Hepatocyte (in vitro differentiated cells): ENCODE measurements around the gene F13A1. TPM values are rescaled to one million over a fixed set of nuclear protein-coding genes. Genes with fewer than 3 reads are reported as not detected.

Experiments used
- DNase-seq: peaks from one replicate; pipeline ENCODE4 v3.0.0-alpha.2; 2016; ENCODE audit warnings: low spot score
- H2AFZ ChIP-seq: fragments of 200-600 bp; sonication (generic); 2 replicates; pipeline ENCODE4 v1.6.0; 2016; ENCODE audit warnings: antibody characterized with exemption, mild to moderate bottlenecking
- H3K27ac ChIP-seq: fragments of 200-600 bp; sonication (generic); 2 replicates; pipeline ENCODE4 v1.5.1; 2016; ENCODE audit warnings: mild to moderate bottlenecking
- H3K27me3 ChIP-seq: fragments of 200-600 bp; sonication (generic); 2 replicates; pipeline ENCODE4 v1.6.1; 2016
- H3K36me3 ChIP-seq: fragments of 200-600 bp; sonication (generic); replicated peaks from 2 replicates; pipeline ENCODE4 v1.5.1; 2016; ENCODE audit warnings: low read depth; ENCODE audit not compliant: insufficient read depth
- H3K4me1 ChIP-seq: fragments of 200-600 bp; sonication (generic); 2 replicates; pipeline ENCODE4 v1.5.1; 2016; ENCODE audit warnings: mild to moderate bottlenecking, moderate library complexity; ENCODE audit not compliant: insufficient read depth
- H3K4me2 ChIP-seq: fragments of 200-600 bp; sonication (generic); 2 replicates; pipeline ENCODE4 v1.6.0; 2016
- H3K4me3 ChIP-seq: fragments of 200-600 bp; sonication (generic); 2 replicates; pipeline ENCODE4 v1.5.1; 2016; ENCODE audit warnings: mild to moderate bottlenecking
- H3K79me2 ChIP-seq: fragments of 200-600 bp; sonication (generic); 2 replicates; pipeline ENCODE4 v1.6.0; 2017; ENCODE audit warnings: mild to moderate bottlenecking
- H3K9me2 ChIP-seq: fragments of 200-600 bp; sonication (generic); replicated peaks from 2 replicates; pipeline ENCODE4 v1.6.0; 2017; ENCODE audit warnings: mild to moderate bottlenecking; ENCODE audit not compliant: insufficient read depth
- H3K9me3 ChIP-seq: fragments of 200-600 bp; sonication (generic); 2 replicates; pipeline ENCODE4 v1.5.1; 2016; ENCODE audit warnings: low read depth, mild to moderate bottlenecking
- H4K20me1 ChIP-seq: fragments of 200-600 bp; sonication (generic); 2 replicates; pipeline ENCODE4 v1.6.0; 2016; ENCODE audit warnings: mild to moderate bottlenecking; ENCODE audit not compliant: insufficient read depth, poor library complexity, severe bottlenecking
- EZH2 ChIP-seq: fragments of 200-600 bp; sonication (generic); IDR thresholded peaks from 2 replicates; pipeline ENCODE4 v1.6.1; 2016; ENCODE audit warnings: antibody characterized with exemption, mild to moderate bottlenecking, borderline replicate concordance
- EZH2phosphoT487 ChIP-seq: fragments of 200-600 bp; sonication (generic); IDR thresholded peaks from one replicate; pipeline ENCODE4 v1.6.1; 2018; ENCODE audit warnings: antibody characterized with exemption, mild to moderate bottlenecking, low read depth, moderate library complexity; ENCODE audit not compliant: unreplicated experiment, severe bottlenecking
- WGBS: methylation state at CpG from one replicate; pipeline ENCODE4 v1.1.6; 2016; ENCODE audit warnings: low lambda C conversion rate; ENCODE audit errors: missing lambda C conversion rate; 5-methylcytosine and 5-hydroxymethylcytosine counted together
- polyA plus RNA-seq: library from polyadenylated mRNA; unstranded; fragments of >200 nt; fragmentation: Nextera tagmentation; extraction: Ambion mirVana; gene quantifications from 2 replicates; pipeline ENCODE4 v1.2.1, GENCODE V29; 2016
- total RNA-seq: library from RNA; depleted of rRNA; stranded (reverse); fragments of >200 nt; gene quantifications from 2 replicates; pipeline ENCODE4 v1.2.3, GENCODE V29; 2014
- TF ChIP-seq, protein P1 (sequence below): fragments of 200-600 bp; sonication (generic); IDR thresholded peaks from 2 replicates; pipeline ENCODE4 v1.5.1; 2016; ENCODE audit warnings: antibody characterized with exemption, mild to moderate bottlenecking; ENCODE audit not compliant: poor library complexity

Gene F13A1
- total and polyA plus RNA-seq, 2 experiments from 2014 or later, result 3.7 to 8.5 TPM

GRCh38 chr6:6317386-6317785 lies 3.1 kb downstream of the F13A1 start:
- Histone ChIP-seq H3K4me1 (no peaks in the 10 kb centered on the region), H3K27ac (no peak overlapping the region), H4K20me1 (no peaks in the 10 kb centered on the region), H3K79me2 (no peaks in the 10 kb centered on the region), H2AFZ (no peak overlapping the region), H3K9me3 (no peaks in the 10 kb centered on the region), H3K4me2 (no peak overlapping the region), H3K27me3 (peaks cover 59% of the 10 kb centered on the region), H3K36me3 (no peaks in the 10 kb centered on the region), H3K4me3 (no peak overlapping the region), H3K9me2 (no peaks in the 10 kb centered on the region)
- DNase-seq, result no peak
- TF ChIP-seq EZH2phosphoT487 (no peak), EZH2 (no peak)
- TF ChIP-seq, protein P1, sequence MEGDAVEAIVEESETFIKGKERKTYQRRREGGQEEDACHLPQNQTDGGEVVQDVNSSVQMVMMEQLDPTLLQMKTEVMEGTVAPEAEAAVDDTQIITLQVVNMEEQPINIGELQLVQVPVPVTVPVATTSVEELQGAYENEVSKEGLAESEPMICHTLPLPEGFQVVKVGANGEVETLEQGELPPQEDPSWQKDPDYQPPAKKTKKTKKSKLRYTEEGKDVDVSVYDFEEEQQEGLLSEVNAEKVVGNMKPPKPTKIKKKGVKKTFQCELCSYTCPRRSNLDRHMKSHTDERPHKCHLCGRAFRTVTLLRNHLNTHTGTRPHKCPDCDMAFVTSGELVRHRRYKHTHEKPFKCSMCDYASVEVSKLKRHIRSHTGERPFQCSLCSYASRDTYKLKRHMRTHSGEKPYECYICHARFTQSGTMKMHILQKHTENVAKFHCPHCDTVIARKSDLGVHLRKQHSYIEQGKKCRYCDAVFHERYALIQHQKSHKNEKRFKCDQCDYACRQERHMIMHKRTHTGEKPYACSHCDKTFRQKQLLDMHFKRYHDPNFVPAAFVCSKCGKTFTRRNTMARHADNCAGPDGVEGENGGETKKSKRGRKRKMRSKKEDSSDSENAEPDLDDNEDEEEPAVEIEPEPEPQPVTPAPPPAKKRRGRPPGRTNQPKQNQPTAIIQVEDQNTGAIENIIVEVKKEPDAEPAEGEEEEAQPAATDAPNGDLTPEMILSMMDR, result no peak
- 56% methylated on average over 2 of the region's 2 CpGs for WGBS

GRCh38 chr6:6315660-6316059 lies 4.8 kb downstream of the F13A1 start:
- Histone ChIP-seq H3K27ac (no peak overlapping the region), H3K79me2 (no peaks in the 10 kb centered on the region), H3K36me3 (no peaks in the 10 kb centered on the region), H2AFZ (no peak overlapping the region), H3K4me2 (no peak overlapping the region), H3K4me3 (no peak overlapping the region), H4K20me1 (no peaks in the 10 kb centered on the region), H3K9me2 (no peaks in the 10 kb centered on the region), H3K27me3 (peaks cover 43% of the 10 kb centered on the region), H3K9me3 (no peaks in the 10 kb centered on the region), H3K4me1 (no peaks in the 10 kb centered on the region)
- DNase-seq, result peak; percentile 63
- WGBS, result 24% methylated on average over 6 of the region's 6 CpGs
- TF ChIP-seq, protein P1, result peak; percentile 73
- no peak for TF ChIP-seq EZH2phosphoT487

DNA sequence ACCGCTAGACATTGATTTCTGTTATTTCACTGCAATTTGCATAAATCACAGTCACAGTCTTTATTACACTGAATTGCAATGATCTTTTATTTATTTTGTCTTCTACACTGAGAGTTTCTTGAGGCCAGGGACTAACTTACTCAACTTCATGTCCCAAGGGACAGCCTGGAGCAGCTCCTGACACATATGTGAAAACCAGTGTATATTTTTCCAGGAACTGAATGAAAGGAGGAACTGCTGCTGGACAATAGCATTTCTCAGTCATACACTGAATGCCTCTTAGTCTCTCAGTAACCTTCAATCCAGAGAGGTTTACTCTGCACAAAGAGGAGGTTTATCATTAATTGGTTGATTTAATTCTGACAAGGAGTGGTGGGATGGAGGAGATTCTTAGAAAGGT lies 5.9 kb downstream of the F13A1 start:
- Histone ChIP-seq H4K20me1 (no peaks in the 10 kb centered on the region), H3K4me2 (no peak overlapping the region), H3K79me2 (no peaks in the 10 kb centered on the region), H3K4me1 (no peaks in the 10 kb centered on the region), H3K9me3 (no peaks in the 10 kb centered on the region), H3K27ac (no peak overlapping the region), H3K27me3 (peaks cover 32% of the 10 kb centered on the region), H3K4me3 (no peak overlapping the region), H3K9me2 (no peaks in the 10 kb centered on the region), H3K36me3 (no peaks in the 10 kb centered on the region), H2AFZ (no peak overlapping the region)
- no peak for DNase-seq
- 93% methylated on average over 1 of the region's 1 CpG for WGBS
- TF ChIP-seq EZH2phosphoT487, result no peak
- TF ChIP-seq, protein P1, result no peak

GRCh38 chr6:6312901-6313441 lies 7.5 kb downstream of the F13A1 start:
- no peaks in the 10 kb centered on the region for H3K4me1 ChIP-seq
- no peaks in the 10 kb centered on the region for H3K79me2 ChIP-seq
- no peaks in the 10 kb centered on the region for H3K9me2 ChIP-seq
- no peak overlapping the region for H3K4me3 ChIP-seq
- H4K20me1 ChIP-seq, result no peaks in the 10 kb centered on the region
- no peak overlapping the region for H3K4me2 ChIP-seq
- H2AFZ ChIP-seq, result no peak overlapping the region
- WGBS, result 67% methylated on average over 6 of the region's 6 CpGs
- no peak for DNase-seq
- H3K27ac ChIP-seq, result no peak overlapping the region
- H3K36me3 ChIP-seq, result no peaks in the 10 kb centered on the region
- H3K9me3 ChIP-seq, result no peaks in the 10 kb centered on the region
- TF ChIP-seq EZH2 (no peak), EZH2phosphoT487 (no peak)
- TF ChIP-seq, protein P1, result no peak
- H3K27me3 ChIP-seq, result peaks cover 16% of the 10 kb centered on the region
